Measurements from ENCODE around the gene EHD1.

The EHD1 gene

GRCh38 chr11:64841592-64842365 is 36.6 kb downstream of the EHD1 start:
- no peak for FAIRE-seq

GRCh38 chr11:64839887-64840782 is 38.3 kb downstream of the EHD1 start:
- no peak for FAIRE-seq

GRCh38 chr11:64839335-64839734 is 39.1 kb downstream of the EHD1 start:
- FAIRE-seq = no peak

GRCh38 chr11:64838600-64839334 is 39.7 kb downstream of the EHD1 start:
- no peak for FAIRE-seq

- FAIRE-seq = no peak
These were observed 40.5 kb downstream of the EHD1 start for GRCh38 chr11:64837887-64838351.

- FAIRE-seq = no peak
These were observed 41.9 kb downstream of the EHD1 start for GRCh38 chr11:64836448-64837072.

GRCh38 chr11:64835616-64836447 is 42.6 kb downstream of the EHD1 start:
- no peak for FAIRE-seq

- FAIRE-seq = no peak
These were observed 43.5 kb downstream of the EHD1 start for GRCh38 chr11:64834723-64835615.

GRCh38 chr11:64834031-64834722 is 44.2 kb downstream of the EHD1 start:
- FAIRE-seq = no peak

- FAIRE-seq = no peak
These were observed 44.9 kb downstream of the EHD1 start for GRCh38 chr11:64833509-64833908.

- FAIRE-seq = no peak
These were observed 45.3 kb downstream of the EHD1 start for GRCh38 chr11:64833198-64833502.

GRCh38 chr11:64832467-64833197 is 45.8 kb downstream of the EHD1 start:
- FAIRE-seq = no peak

- no peak for FAIRE-seq
These were observed 47.0 kb downstream of the EHD1 start for GRCh38 chr11:64831411-64831891.

GRCh38 chr11:64829536-64830251 is 48.7 kb downstream of the EHD1 start:
- FAIRE-seq = no peak

- no peak for FAIRE-seq
These were observed 51.0 kb downstream of the EHD1 start for GRCh38 chr11:64827451-64827839.

- no peak for FAIRE-seq
These were observed 51.6 kb downstream of the EHD1 start for GRCh38 chr11:64826578-64827450.

- no peak for FAIRE-seq
These were observed 52.4 kb downstream of the EHD1 start for GRCh38 chr11:64826062-64826461.

Data from TTC549 (cell line).